ENCODE data around the gene GALT. TPM values are rescaled to one million over a fixed set of nuclear protein-coding genes. Genes with fewer than 3 reads are reported as not detected.

The GALT gene
- total and polyA plus RNA-seq, 8 donors, result 17.4 to 148 (median 35.9) TPM

- intact Hi-C loops (cut with DNase I; ENCODE audit: low total_unique reads), result no loop called here
- Histone ChIP-seq H3K36me3 (peaks cover 0 to 24% (median 4%) of the 10 kb centered on the region in 4 donors), H3K4me3 (no peak overlapping the region), H3K4me1 (peaks cover 0 to 21% (median 12%) of the 10 kb centered on the region in 4 donors), H3K9me3 (no peaks in the 10 kb centered on the region), H3K27ac (no peak overlapping the region), H3K27me3 (no peaks in the 10 kb centered on the region)
- TF ChIP-seq POLR2A (IDR thresholded peaks at IDR 0.05) (no peak), EP300 (IDR thresholded peaks at IDR 0.05) (no peak)
- 67 to 83% (median 71%) methylated on average over 1 of the region's 1 CpG for WGBS, 5 donors
- no peak for DNase-seq
Measured at GRCh38 chr9:34671307-34671706, 24.8 kb downstream of the GALT start.

DNA sequence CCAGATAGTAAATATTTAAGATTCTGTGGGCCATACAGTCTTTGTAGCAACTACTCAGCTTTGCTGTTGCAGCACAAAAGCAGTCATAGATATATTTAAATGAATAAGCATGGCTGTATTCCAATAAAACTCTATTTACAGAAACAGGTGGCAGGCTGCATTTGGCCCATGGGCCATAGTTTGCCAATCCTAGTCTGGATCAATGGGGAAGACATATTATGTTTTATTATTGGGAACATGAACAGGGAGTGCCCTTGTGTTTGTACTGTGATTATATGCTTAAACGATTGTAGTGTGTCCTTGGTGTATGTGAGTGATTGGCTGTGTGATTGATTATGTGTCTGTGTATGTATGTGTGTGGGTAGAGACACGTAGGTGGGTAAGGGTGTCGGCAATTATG lies 28.0 kb downstream of the GALT start:
- intact Hi-C loops (cut with DNase I; ENCODE audit: low total_unique reads), result no loop called here
- Histone ChIP-seq H3K27ac (no peak overlapping the region), H3K27me3 (no peaks in the 10 kb centered on the region), H3K4me1 (no peaks in the 10 kb centered on the region), H3K4me3 (no peak overlapping the region), H3K36me3 (peaks cover 0 to 10% (median 2%) of the 10 kb centered on the region in 4 donors), H3K9me3 (no peaks in the 10 kb centered on the region)
- TF ChIP-seq, protein P1, sequence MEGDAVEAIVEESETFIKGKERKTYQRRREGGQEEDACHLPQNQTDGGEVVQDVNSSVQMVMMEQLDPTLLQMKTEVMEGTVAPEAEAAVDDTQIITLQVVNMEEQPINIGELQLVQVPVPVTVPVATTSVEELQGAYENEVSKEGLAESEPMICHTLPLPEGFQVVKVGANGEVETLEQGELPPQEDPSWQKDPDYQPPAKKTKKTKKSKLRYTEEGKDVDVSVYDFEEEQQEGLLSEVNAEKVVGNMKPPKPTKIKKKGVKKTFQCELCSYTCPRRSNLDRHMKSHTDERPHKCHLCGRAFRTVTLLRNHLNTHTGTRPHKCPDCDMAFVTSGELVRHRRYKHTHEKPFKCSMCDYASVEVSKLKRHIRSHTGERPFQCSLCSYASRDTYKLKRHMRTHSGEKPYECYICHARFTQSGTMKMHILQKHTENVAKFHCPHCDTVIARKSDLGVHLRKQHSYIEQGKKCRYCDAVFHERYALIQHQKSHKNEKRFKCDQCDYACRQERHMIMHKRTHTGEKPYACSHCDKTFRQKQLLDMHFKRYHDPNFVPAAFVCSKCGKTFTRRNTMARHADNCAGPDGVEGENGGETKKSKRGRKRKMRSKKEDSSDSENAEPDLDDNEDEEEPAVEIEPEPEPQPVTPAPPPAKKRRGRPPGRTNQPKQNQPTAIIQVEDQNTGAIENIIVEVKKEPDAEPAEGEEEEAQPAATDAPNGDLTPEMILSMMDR (IDR thresholded peaks at IDR 0.05), result no peak
- TF ChIP-seq EP300 (IDR thresholded peaks at IDR 0.05), result no peak
- TF ChIP-seq POLR2AphosphoS5 (IDR thresholded peaks at IDR 0.05), result no peak
- no peak for TF ChIP-seq POLR2A (IDR thresholded peaks at IDR 0.05)
- DNase-seq, result no peak
- 57 to 72% (median 67%) methylated on average over 3 of the region's 3 CpGs for WGBS, 5 donors

GRCh38 chr9:34675048-34675714 lies 28.7 kb downstream of the GALT start:
- no peak overlapping the region for H3K27ac ChIP-seq
- H3K4me1 ChIP-seq, result no peaks in the 10 kb centered on the region
- intact Hi-C loops (cut with DNase I; ENCODE audit: low total_unique reads), result no loop called here
- peak; percentile 64 to 88 for DNase-seq
- no peaks in the 10 kb centered on the region for H3K9me3 ChIP-seq
- no peak overlapping the region for H3K4me3 ChIP-seq
- TF ChIP-seq POLR2A (IDR thresholded peaks at IDR 0.05), result no peak
- no peak for TF ChIP-seq EP300 (IDR thresholded peaks at IDR 0.05)
- TF ChIP-seq, protein P1 (IDR thresholded peaks at IDR 0.05), result peak in 5 of 7 experiments; percentile 29 to 66 (median 44)
- no peak for TF ChIP-seq POLR2AphosphoS5 (IDR thresholded peaks at IDR 0.05)
- 31 to 55% (median 36%) methylated on average over 10 of the region's 10 CpGs for WGBS, 5 donors
- H3K27me3 ChIP-seq, result no peaks in the 10 kb centered on the region
- peaks cover 0 to 2% (median 0%) of the 10 kb centered on the region in 4 donors for H3K36me3 ChIP-seq

DNA sequence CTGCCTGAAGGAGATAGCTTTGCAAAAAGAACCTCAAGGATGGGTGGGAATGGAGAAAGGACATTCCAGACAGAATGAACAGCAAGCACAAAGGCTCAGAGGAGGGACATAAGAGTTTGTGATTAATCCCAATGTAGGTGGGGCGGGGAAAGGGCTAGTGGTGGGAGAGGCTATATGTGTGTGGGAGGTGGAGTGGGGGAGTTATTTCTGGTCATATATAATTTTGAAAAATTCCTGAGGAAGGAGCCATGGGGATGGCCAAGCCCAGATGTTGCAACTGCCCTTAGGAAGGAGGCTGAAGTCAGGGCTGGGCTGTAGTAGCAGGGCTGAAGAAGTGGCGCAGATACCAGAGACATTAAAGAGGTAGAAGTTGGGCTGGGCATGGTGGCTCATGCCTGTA lies 29.4 kb downstream of the GALT start:
- TF ChIP-seq EP300 (IDR thresholded peaks at IDR 0.05), result no peak
- no peak for TF ChIP-seq POLR2A (IDR thresholded peaks at IDR 0.05)
- TF ChIP-seq, protein P1 (IDR thresholded peaks at IDR 0.05), result no peak
- H3K27me3 ChIP-seq, result no peaks in the 10 kb centered on the region
- intact Hi-C loops (cut with DNase I; ENCODE audit: low total_unique reads), result no loop called here
- no peaks in the 10 kb centered on the region for H3K4me1 ChIP-seq
- peaks cover 0 to 2% (median 0%) of the 10 kb centered on the region in 4 donors for H3K36me3 ChIP-seq
- H3K27ac ChIP-seq, result no peak overlapping the region
- no peak for DNase-seq
- WGBS, 5 donors, result 95 to 100% (median 100%) methylated on average over 2 of the region's 2 CpGs
- H3K9me3 ChIP-seq, result no peaks in the 10 kb centered on the region
- no peak overlapping the region for H3K4me3 ChIP-seq

- no peak overlapping the region for H3K4me3 ChIP-seq
- no peak for DNase-seq
- H3K36me3 ChIP-seq, result peaks cover 0 to 12% (median 4%) of the 10 kb centered on the region in 4 donors
- H3K27me3 ChIP-seq, result no peaks in the 10 kb centered on the region
- no peak overlapping the region for H3K27ac ChIP-seq
- H3K4me1 ChIP-seq, result peaks cover 0 to 14% (median 6%) of the 10 kb centered on the region in 4 donors
- H3K9me3 ChIP-seq, result no peaks in the 10 kb centered on the region
- intact Hi-C loops (cut with DNase I; ENCODE audit: low total_unique reads), result no loop called here
- WGBS, 5 donors, result 81 to 93% (median 88%) methylated on average over 4 of the region's 4 CpGs
- TF ChIP-seq EP300 (IDR thresholded peaks at IDR 0.05), result no peak
Measured at GRCh38 chr9:34684145-34684544, 37.7 kb downstream of the GALT start.

All from stomach (tissue), 9 donors.